HG02870 (cell line): Measurements from ENCODE around the gene GRIN3A.

Experiments used
- ATAC-seq: cut with Tn5 transposase; IDR thresholded peaks from one replicate; pipeline ENCODE4 v1.9.1; 2021; ENCODE audit warnings: mild to moderate bottlenecking, moderate library complexity; ENCODE audit not compliant: unreplicated experiment

GRIN3A gene

GRCh38 chr9:101530076-101530711 is 208.3 kb downstream of the GRIN3A start:
- peak; percentile 33 for ATAC-seq

- ATAC-seq: no peak
Measured at GRCh38 chr9:101528015-101528414, 210.4 kb downstream of the GRIN3A start.

- no peak for ATAC-seq
Measured at GRCh38 chr9:101527066-101527465, 211.4 kb downstream of the GRIN3A start.

GRCh38 chr9:101524371-101524770 is 214.1 kb downstream of the GRIN3A start:
- no peak for ATAC-seq
